PC-9 (cell line): ENCODE data around the gene MYEF2. TPM values are rescaled to one million over a fixed set of nuclear protein-coding genes. Genes with fewer than 3 reads are reported as not detected.

ENCODE experiments used
- BruUV-seq: library from RNA; stranded (reverse); fragments of 400-500 nt; replicated peaks from 2 replicates; lab custom pipeline; 2021; lab: Mats Ljungman, UMichigan
- CTCF ChIA-PET: fragments of 300-600 bp; sonication (Branson Sonifier 250); formaldehyde crosslinking; loops from one replicate; lab custom pipeline; 2022; ENCODE audit warnings: antibody characterized with exemption; lab: Charles Lee
- POLR2A ChIA-PET: fragments of 300-600 bp; sonication (Branson Sonifier 250); formaldehyde crosslinking; loops from one replicate; lab custom pipeline; 2022; ENCODE audit warnings: antibody characterized with exemption; ENCODE audit not compliant: unreplicated experiment; lab: Charles Lee
- DNase-seq, 2 experiments: peaks; one replicate each; pipeline versions ENCODE4 v3.0.0 to v3.0.0-alpha.2; 2015 to 2022; ENCODE audit warnings: mixed read lengths in 1 of 2
- H2AFZ ChIP-seq: fragments of 200-600 bp; sonication (generic); 2 replicates; pipeline ENCODE4 v1.8.1; 2017; ENCODE audit warnings: antibody characterized with exemption
- H3F3A ChIP-seq: fragments of 200-600 bp; sonication (generic); 2 replicates; pipeline ENCODE4 v1.8.1; 2017; ENCODE audit warnings: antibody characterized with exemption, mild to moderate bottlenecking, low read depth; ENCODE audit not compliant: insufficient read depth
- H3K27ac ChIP-seq: fragments of 200-600 bp; sonication (generic); 2 replicates; pipeline ENCODE4 v1.6.1; 2016; ENCODE audit warnings: mixed run types
- H3K27me3 ChIP-seq: fragments of 200-600 bp; sonication (generic); 2 replicates; pipeline ENCODE4 v1.6.1; 2016; ENCODE audit warnings: low read depth, mixed run types; ENCODE audit not compliant: insufficient read depth
- H3K36me3 ChIP-seq: fragments of 200-600 bp; sonication (generic); 2 replicates; pipeline ENCODE4 v1.6.1; 2016; ENCODE audit warnings: low read depth, mixed run types
- H3K4me1 ChIP-seq: fragments of 200-600 bp; sonication (generic); replicated peaks from 2 replicates; pipeline ENCODE4 v1.6.1; 2016; ENCODE audit warnings: mixed run types; ENCODE audit not compliant: insufficient read depth
- H3K4me2 ChIP-seq: fragments of 200-600 bp; sonication (generic); 2 replicates; pipeline ENCODE4 v1.6.1; 2017; ENCODE audit warnings: mixed run types
- H3K4me3 ChIP-seq: fragments of 200-600 bp; sonication (generic); 2 replicates; pipeline ENCODE4 v1.6.1; 2016; ENCODE audit warnings: mixed run types
- H3K79me2 ChIP-seq: fragments of 200-600 bp; sonication (generic); 2 replicates; pipeline ENCODE4 v1.6.1; 2017; ENCODE audit warnings: low read depth, mixed run types
- H3K9me2 ChIP-seq: fragments of 200-600 bp; sonication (generic); 2 replicates; pipeline ENCODE4 v1.8.1; 2017; ENCODE audit warnings: mild to moderate bottlenecking; ENCODE audit not compliant: insufficient read depth
- H3K9me3 ChIP-seq: fragments of 200-600 bp; sonication (generic); 2 replicates; pipeline ENCODE4 v1.8.1; 2016; ENCODE audit warnings: low read depth; ENCODE audit not compliant: insufficient read depth
- H4K20me1 ChIP-seq: fragments of 200-600 bp; sonication (generic); 2 replicates; pipeline ENCODE4 v1.8.1; 2017; ENCODE audit not compliant: insufficient read depth
- CTCF ChIP-seq: fragments of 200-600 bp; sonication (generic); conservative IDR thresholded peaks from 2 replicates; pipeline ENCODE4 v1.6.1; 2017; ENCODE audit warnings: mixed run types, antibody characterized with exemption, mild to moderate bottlenecking, moderate library complexity
- EZH2 ChIP-seq: fragments of 200-600 bp; sonication (generic); IDR thresholded peaks from 2 replicates; pipeline ENCODE4 v1.8.0; 2017; ENCODE audit warnings: antibody characterized with exemption, low read depth
- intact Hi-C: fragments of 100-400 bp; cut with micrococcal nuclease; formaldehyde crosslinking; loops from one replicate; pipeline ENCODE4 v1.10.0; 2022; ENCODE audit not compliant: unreplicated experiment
- total RNA-seq: library from RNA; stranded (reverse); gene quantifications from 2 replicates; pipeline ENCODE4 v1.2.3, GENCODE V29; 2021

The MYEF2 gene
- total RNA-seq, 1 experiment from 2014 or later: 2.1 TPM

GRCh38 chr15:48147358-48147757 lies 30.7 kb downstream of the MYEF2 start:
- Histone ChIP-seq H3K79me2 (no peaks in the 10 kb centered on the region), H3F3A (no peaks in the 10 kb centered on the region), H3K36me3 (no peaks in the 10 kb centered on the region), H3K4me1 (no peaks in the 10 kb centered on the region), H4K20me1 (no peaks in the 10 kb centered on the region), H3K4me2 (no peak overlapping the region), H3K9me3 (no peaks in the 10 kb centered on the region), H3K4me3 (no peak overlapping the region), H2AFZ (no peak overlapping the region), H3K27ac (no peak overlapping the region), H3K9me2 (no peaks in the 10 kb centered on the region), H3K27me3 (no peaks in the 10 kb centered on the region)
- ChIA-PET CTCF (no interaction called here), POLR2A (no interaction called here)
- TF ChIP-seq CTCF (no peak), EZH2 (no peak)
- intact Hi-C loops: no loop called here
- no TSS peak for BruUV-seq
- no peak for DNase-seq

- H3K9me3 ChIP-seq: no peaks in the 10 kb centered on the region
- DNase-seq: no peak
- TF ChIP-seq CTCF (no peak), EZH2 (no peak)
- no peak overlapping the region for H3K4me3 ChIP-seq
- no peak overlapping the region for H3K27ac ChIP-seq
- intact Hi-C loops: no loop called here
- H3K27me3 ChIP-seq: no peaks in the 10 kb centered on the region
- no peaks in the 10 kb centered on the region for H3F3A ChIP-seq
- CTCF ChIA-PET: no interaction called here
- POLR2A ChIA-PET: no interaction called here
- H4K20me1 ChIP-seq: no peaks in the 10 kb centered on the region
- no peaks in the 10 kb centered on the region for H3K4me1 ChIP-seq
- H3K9me2 ChIP-seq: no peaks in the 10 kb centered on the region
- no peak overlapping the region for H3K4me2 ChIP-seq
- no TSS peak for BruUV-seq
- H2AFZ ChIP-seq: no peak overlapping the region
- no peaks in the 10 kb centered on the region for H3K79me2 ChIP-seq
- H3K36me3 ChIP-seq: no peaks in the 10 kb centered on the region
These were observed 32.2 kb downstream of the MYEF2 start for GRCh38 chr15:48145923-48146322.

DNA sequence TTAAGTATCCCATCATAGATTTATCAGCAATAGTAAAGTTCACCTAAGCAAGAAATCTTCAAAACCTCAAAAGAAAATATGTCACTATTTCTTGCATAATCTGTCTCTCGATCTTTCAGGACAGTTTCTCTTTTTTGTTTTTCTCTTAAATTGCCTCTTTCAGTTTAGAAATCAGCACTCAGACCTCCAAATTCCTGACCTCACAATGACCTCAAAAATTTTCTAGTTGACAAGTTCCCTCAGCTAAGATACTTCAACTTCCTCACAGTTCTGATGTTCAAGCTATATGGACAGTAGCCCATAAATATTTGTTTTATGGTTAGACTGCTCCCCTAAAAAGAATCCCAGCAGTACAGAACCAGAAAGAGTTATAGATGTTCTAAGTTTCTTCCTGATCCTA lies 33.2 kb downstream of the MYEF2 start:
- H2AFZ ChIP-seq: no peak overlapping the region
- POLR2A ChIA-PET: no interaction called here

More for the DNA sequence above, 33.2 kb downstream of the MYEF2 start:
- CTCF ChIA-PET: no interaction called here
- no TSS peak for BruUV-seq
- Histone ChIP-seq H3K9me2 (no peaks in the 10 kb centered on the region), H3F3A (no peaks in the 10 kb centered on the region), H3K4me1 (no peaks in the 10 kb centered on the region), H3K27ac (no peak overlapping the region), H3K79me2 (no peaks in the 10 kb centered on the region), H3K9me3 (no peaks in the 10 kb centered on the region), H3K36me3 (no peaks in the 10 kb centered on the region), H3K4me2 (no peak overlapping the region), H3K27me3 (no peaks in the 10 kb centered on the region), H3K4me3 (no peak overlapping the region), H4K20me1 (no peaks in the 10 kb centered on the region)
- TF ChIP-seq EZH2 (no peak), CTCF (no peak)
- intact Hi-C loops: no loop called here
- no peak for DNase-seq
